PFSK-1 (cell line): ENCODE measurements around the gene MLIP.

Experiments used
- FOXP2 ChIP-seq: optimal IDR thresholded peaks from 2 replicates; pipeline ENCODE3; 2011; ENCODE audit warnings: borderline replicate concordance, control low read depth, inconsistent platforms; ENCODE audit not compliant: insufficient read depth; ENCODE audit errors: extremely low read length, extremely low read depth
- POLR2AphosphoS5 ChIP-seq: IDR thresholded peaks from 2 replicates; pipeline ENCODE4 v1.6.1; 2012; ENCODE audit warnings: low read depth, mild to moderate bottlenecking, control low read depth, low read length, moderate library complexity
- REST ChIP-seq, 2 experiments: IDR thresholded peaks; 2 replicates each; pipeline versions ENCODE4 v1.6.1 to v1.8.0; 2011 to 2012; ENCODE audit warnings: low read depth in 2 of 2, low read length in 2 of 2, control low read depth in 1 of 2, inconsistent platforms in 1 of 2, mild to moderate bottlenecking in 1 of 2, moderate library complexity in 1 of 2; ENCODE audit not compliant: insufficient read depth in 1 of 2
- SIN3A ChIP-seq: IDR thresholded peaks from 2 replicates; pipeline ENCODE4 v1.6.1; 2012; ENCODE audit warnings: mild to moderate bottlenecking, low read length, moderate library complexity, borderline replicate concordance; ENCODE audit not compliant: insufficient read depth
- TAF1 ChIP-seq: IDR thresholded peaks from 2 replicates; pipeline ENCODE4 v1.6.1; 2012; ENCODE audit warnings: low read length, control low read depth, borderline replicate concordance; ENCODE audit not compliant: insufficient read depth

Gene MLIP

DNA sequence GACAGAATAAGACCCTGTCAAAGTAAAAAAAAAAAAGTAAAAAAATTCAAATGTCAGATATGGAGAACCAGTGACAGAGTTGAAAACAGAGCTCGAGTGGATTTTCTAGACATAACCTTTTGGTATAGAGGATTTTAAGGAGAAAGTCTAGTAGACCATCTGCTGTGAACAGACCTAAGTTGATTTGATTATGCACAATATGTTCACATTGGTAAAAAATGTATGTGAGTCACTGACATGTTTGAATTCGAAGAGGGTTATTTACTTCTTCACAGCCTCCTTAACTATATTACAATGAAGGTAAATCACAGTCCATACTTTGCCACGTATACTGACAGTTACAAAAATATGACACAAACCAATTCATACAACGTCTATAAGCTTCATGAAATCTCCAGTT lies 204.4 kb downstream of the MLIP start:
- TF ChIP-seq POLR2AphosphoS5 (no peak), REST (IDR thresholded peaks at IDR 0.05; ENCODE audit: insufficient read depth in 1 of 2, low read depth in 2 of 2, low read length in 2 of 2) (no peak), FOXP2 (no peak), TAF1 (no peak), SIN3A (no peak)
